ENCODE results near the gene GUCY2C.

DNA sequence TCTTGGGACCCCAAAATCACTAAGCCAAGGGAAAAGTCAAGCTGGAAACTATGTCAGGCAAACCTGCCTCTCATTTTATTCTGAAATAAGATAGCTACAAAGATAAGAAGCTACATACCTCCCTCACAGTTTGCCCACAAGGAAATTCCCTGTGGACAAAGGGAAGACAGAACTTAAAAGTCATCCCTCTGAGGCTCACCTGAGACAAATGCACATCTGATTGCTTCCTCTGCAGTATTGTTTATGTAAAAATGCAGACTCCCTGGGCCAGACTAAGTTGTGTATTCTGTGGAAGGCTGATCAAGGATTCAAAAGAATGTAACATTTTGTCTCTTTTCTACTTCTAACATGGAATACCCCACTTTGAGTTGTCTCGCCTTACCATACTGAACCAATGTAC is 126.2 kb downstream of the GUCY2C start:
- TF ChIP-seq, protein P1, sequence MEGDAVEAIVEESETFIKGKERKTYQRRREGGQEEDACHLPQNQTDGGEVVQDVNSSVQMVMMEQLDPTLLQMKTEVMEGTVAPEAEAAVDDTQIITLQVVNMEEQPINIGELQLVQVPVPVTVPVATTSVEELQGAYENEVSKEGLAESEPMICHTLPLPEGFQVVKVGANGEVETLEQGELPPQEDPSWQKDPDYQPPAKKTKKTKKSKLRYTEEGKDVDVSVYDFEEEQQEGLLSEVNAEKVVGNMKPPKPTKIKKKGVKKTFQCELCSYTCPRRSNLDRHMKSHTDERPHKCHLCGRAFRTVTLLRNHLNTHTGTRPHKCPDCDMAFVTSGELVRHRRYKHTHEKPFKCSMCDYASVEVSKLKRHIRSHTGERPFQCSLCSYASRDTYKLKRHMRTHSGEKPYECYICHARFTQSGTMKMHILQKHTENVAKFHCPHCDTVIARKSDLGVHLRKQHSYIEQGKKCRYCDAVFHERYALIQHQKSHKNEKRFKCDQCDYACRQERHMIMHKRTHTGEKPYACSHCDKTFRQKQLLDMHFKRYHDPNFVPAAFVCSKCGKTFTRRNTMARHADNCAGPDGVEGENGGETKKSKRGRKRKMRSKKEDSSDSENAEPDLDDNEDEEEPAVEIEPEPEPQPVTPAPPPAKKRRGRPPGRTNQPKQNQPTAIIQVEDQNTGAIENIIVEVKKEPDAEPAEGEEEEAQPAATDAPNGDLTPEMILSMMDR (IDR thresholded peaks at IDR 0.05; ENCODE audit: borderline replicate concordance, extremely low read depth, low read length, poor library complexity, severe bottlenecking): no peak
- no peak for TF ChIP-seq EZH2 (IDR thresholded peaks at IDR 0.05; ENCODE audit: borderline replicate concordance, low read depth, low read length, severe bottlenecking)
